ENCODE measurements around the gene AGPAT4. TPM values are rescaled to one million over a fixed set of nuclear protein-coding genes. Genes with fewer than 3 reads are reported as not detected.
"Not testable (repeated sequence)": the region's sequence is repeated elsewhere in the genome, so short reads cannot be mapped to it uniquely, and the experiment has no call there.

The AGPAT4 gene
- polyA plus RNA-seq, 1 donor from 2014 or later: 0.98 TPM

GRCh38 chr6:161198783-161199460 is 74.9 kb downstream of the AGPAT4 start:
- H3K36me3 Mint-ChIP-seq: no peaks in the 10 kb centered on the region
- peaks cover 0 to 4% (median 0%) of the 10 kb centered on the region in 3 donors for H3K4me1 Mint-ChIP-seq
- H3K27ac Mint-ChIP-seq: no peak overlapping the region
- no peak overlapping the region for H3K4me3 Mint-ChIP-seq
- H3K9me3 Mint-ChIP-seq: peaks cover 0 to 2% (median 0%) of the 10 kb centered on the region in 3 donors
- peaks cover 2% of the 10 kb centered on the region for H3K27me3 Mint-ChIP-seq

- Mint-ChIP-seq H3K36me3 (no peaks in the 10 kb centered on the region), H3K4me3 (no peak overlapping the region), H3K4me1 (peaks cover 0 to 4% (median 0%) of the 10 kb centered on the region in 3 donors), H3K9me3 (peaks cover 0 to 2% (median 2%) of the 10 kb centered on the region in 3 donors), H3K27me3 (no peaks in the 10 kb centered on the region), H3K27ac (no peak overlapping the region)
Observed at GRCh38 chr6:161198176-161198575, 75.7 kb downstream of the AGPAT4 start.

GRCh38 chr6:161195386-161195785 is 78.5 kb downstream of the AGPAT4 start:
- no peaks in the 10 kb centered on the region for H3K36me3 Mint-ChIP-seq
- peaks cover 4 to 11% (median 4%) of the 10 kb centered on the region in 3 donors for H3K9me3 Mint-ChIP-seq
- no peak overlapping the region for H3K27ac Mint-ChIP-seq
- H3K4me3 Mint-ChIP-seq: no peak overlapping the region
- no peaks in the 10 kb centered on the region for H3K27me3 Mint-ChIP-seq
- peaks cover 0 to 4% (median 0%) of the 10 kb centered on the region in 3 donors for H3K4me1 Mint-ChIP-seq

- peaks cover 4 to 11% (median 6%) of the 10 kb centered on the region in 3 donors for H3K9me3 Mint-ChIP-seq
- no peaks in the 10 kb centered on the region for H3K36me3 Mint-ChIP-seq
- H3K27ac Mint-ChIP-seq: no peak overlapping the region
- H3K27me3 Mint-ChIP-seq: no peaks in the 10 kb centered on the region
- H3K4me1 Mint-ChIP-seq: no peaks in the 10 kb centered on the region
- no peak overlapping the region for H3K4me3 Mint-ChIP-seq
Observed at GRCh38 chr6:161194374-161194773, 79.5 kb downstream of the AGPAT4 start.

- H3K27me3 Mint-ChIP-seq: no peaks in the 10 kb centered on the region
- H3K27ac Mint-ChIP-seq: no peak overlapping the region
- H3K36me3 Mint-ChIP-seq: no peaks in the 10 kb centered on the region
- H3K4me1 Mint-ChIP-seq: no peaks in the 10 kb centered on the region
- no peak overlapping the region for H3K4me3 Mint-ChIP-seq
- H3K9me3 Mint-ChIP-seq: peaks cover 4 to 11% (median 6%) of the 10 kb centered on the region in 3 donors
Observed at GRCh38 chr6:161192636-161193411, 81.0 kb downstream of the AGPAT4 start.

GRCh38 chr6:161191671-161192070 is 82.2 kb downstream of the AGPAT4 start:
- Mint-ChIP-seq H3K4me3 (no peak overlapping the region), H3K9me3 (peaks cover 4 to 11% (median 4%) of the 10 kb centered on the region in 3 donors), H3K27me3 (peaks cover 3% of the 10 kb centered on the region), H3K27ac (no peak overlapping the region), H3K36me3 (no peaks in the 10 kb centered on the region), H3K4me1 (no peaks in the 10 kb centered on the region)

GRCh38 chr6:161191007-161191406 is 82.9 kb downstream of the AGPAT4 start:
- Mint-ChIP-seq H3K36me3 (peaks cover 2% of the 10 kb centered on the region), H3K27me3 (peaks cover 6% of the 10 kb centered on the region), H3K4me1 (no peaks in the 10 kb centered on the region), H3K27ac (no peak overlapping the region), H3K4me3 (no peak overlapping the region), H3K9me3 (peaks cover 4 to 11% (median 4%) of the 10 kb centered on the region in 3 donors)

- H3K9me3 Mint-ChIP-seq: peaks cover 4 to 11% (median 4%) of the 10 kb centered on the region in 3 donors
- H3K4me1 Mint-ChIP-seq: no peaks in the 10 kb centered on the region
- H3K27me3 Mint-ChIP-seq: peaks cover 6% of the 10 kb centered on the region
- H3K27ac Mint-ChIP-seq: no peak overlapping the region
- no peak overlapping the region for H3K4me3 Mint-ChIP-seq
- H3K36me3 Mint-ChIP-seq: peaks cover 2% of the 10 kb centered on the region
Observed at GRCh38 chr6:161189891-161190290, 84.0 kb downstream of the AGPAT4 start.

- peaks cover 2% of the 10 kb centered on the region for H3K36me3 Mint-ChIP-seq
- peaks cover 4 to 11% (median 5%) of the 10 kb centered on the region in 3 donors for H3K9me3 Mint-ChIP-seq
- peaks cover 6% of the 10 kb centered on the region for H3K27me3 Mint-ChIP-seq
- no peaks in the 10 kb centered on the region for H3K4me1 Mint-ChIP-seq
- no peak overlapping the region for H3K4me3 Mint-ChIP-seq
- H3K27ac Mint-ChIP-seq: peak overlapping the region in 1 of 3 donors; percentile 85
Observed at GRCh38 chr6:161188547-161189465, 85.1 kb downstream of the AGPAT4 start.

GRCh38 chr6:161186173-161186769 is 87.6 kb downstream of the AGPAT4 start:
- Mint-ChIP-seq H3K36me3 (peaks cover 3% of the 10 kb centered on the region), H3K27me3 (peaks cover 9% of the 10 kb centered on the region), H3K4me3 (no peak overlapping the region), H3K27ac (no peak overlapping the region), H3K9me3 (peaks cover 0 to 1% (median 1%) of the 10 kb centered on the region in 3 donors), H3K4me1 (no peaks in the 10 kb centered on the region)

GRCh38 chr6:161181121-161181520 is 92.7 kb downstream of the AGPAT4 start:
- H3K27ac Mint-ChIP-seq: no peak overlapping the region
- H3K4me3 Mint-ChIP-seq: no peak overlapping the region
- peaks cover 8% of the 10 kb centered on the region for H3K27me3 Mint-ChIP-seq
- peaks cover 4 to 9% (median 8%) of the 10 kb centered on the region in 3 donors for H3K9me3 Mint-ChIP-seq
- peaks cover 0 to 2% (median 0%) of the 10 kb centered on the region in 3 donors for H3K4me1 Mint-ChIP-seq
- peaks cover 2% of the 10 kb centered on the region for H3K36me3 Mint-ChIP-seq

- H3K36me3 Mint-ChIP-seq, H3K4me1 Mint-ChIP-seq, H3K4me3 Mint-ChIP-seq, H3K27ac Mint-ChIP-seq, H3K27me3 Mint-ChIP-seq: not testable (repeated sequence)
- peaks cover 4 to 12% (median 7%) of the 10 kb centered on the region in 3 donors for H3K9me3 Mint-ChIP-seq
Observed at GRCh38 chr6:161178155-161178554, 95.7 kb downstream of the AGPAT4 start.

- not testable (repeated sequence) for H3K36me3 Mint-ChIP-seq, H3K27me3 Mint-ChIP-seq, H3K4me1 Mint-ChIP-seq, H3K4me3 Mint-ChIP-seq, H3K27ac Mint-ChIP-seq
- H3K9me3 Mint-ChIP-seq: peaks cover 4 to 12% (median 7%) of the 10 kb centered on the region in 3 donors
Observed at GRCh38 chr6:161176428-161176827, 97.4 kb downstream of the AGPAT4 start.

GRCh38 chr6:161172769-161173168 is 101.1 kb downstream of the AGPAT4 start:
- not testable (repeated sequence) for H3K27ac Mint-ChIP-seq, H3K9me3 Mint-ChIP-seq, H3K27me3 Mint-ChIP-seq, H3K4me3 Mint-ChIP-seq, H3K36me3 Mint-ChIP-seq
- H3K4me1 Mint-ChIP-seq: peaks cover 14 to 24% (median 21%) of the 10 kb centered on the region in 3 donors

Data from IgD-negative memory B cell (primary cell).